ENCODE data around the gene ELMO1.

Gene ELMO1

GRCh38 chr7:37248396-37248861, 200.2 kb downstream of the ELMO1 start:
- no peak overlapping the region for H3K27ac ChIP-seq
- H3K4me1 ChIP-seq, result no peaks in the 10 kb centered on the region
- H3K9me3 ChIP-seq, result no peaks in the 10 kb centered on the region

GRCh38 chr7:37247861-37248260, 200.8 kb downstream of the ELMO1 start:
- Histone ChIP-seq H3K27ac (no peak overlapping the region), H3K4me1 (no peaks in the 10 kb centered on the region), H3K27me3 (no peaks in the 10 kb centered on the region), H3K9me3 (no peaks in the 10 kb centered on the region), H3K36me3 (no peaks in the 10 kb centered on the region), H3K4me3 (no peak overlapping the region)
- intact Hi-C loops (cut with DNase I; ENCODE audit: low total_unique reads), result no loop called here
- TF ChIP-seq CTCF (IDR thresholded peaks at IDR 0.05), result no peak
- DNase-seq, result no peak

More at GRCh38 chr7:37248396-37248861, 200.2 kb downstream of the ELMO1 start:
- DNase-seq, result no peak
- TF ChIP-seq CTCF (IDR thresholded peaks at IDR 0.05), result no peak
- intact Hi-C loops (cut with DNase I; ENCODE audit: low total_unique reads), result no loop called here
- Histone ChIP-seq H3K4me3 (no peak overlapping the region), H3K36me3 (no peaks in the 10 kb centered on the region), H3K27me3 (no peaks in the 10 kb centered on the region)

DNA sequence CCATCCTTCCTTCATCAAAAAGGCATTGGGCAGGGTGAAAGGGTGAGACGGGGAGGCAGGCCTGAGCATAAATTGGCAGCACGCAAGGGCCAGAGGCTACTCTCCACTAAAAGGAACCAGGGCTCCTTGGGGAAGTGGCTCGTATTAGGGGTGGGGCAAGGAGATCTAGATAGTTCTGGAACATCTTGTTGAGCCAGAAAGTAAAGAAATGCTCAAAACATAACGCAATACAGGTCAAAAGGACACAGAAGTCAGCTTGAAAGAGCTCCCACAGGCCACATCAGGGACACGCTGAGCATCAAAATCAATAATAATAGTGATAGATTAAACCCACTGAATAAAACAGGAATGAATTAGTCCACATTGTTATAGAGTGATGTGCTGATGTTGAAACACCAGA, 203.1 kb downstream of the ELMO1 start:
- no peak overlapping the region for H3K27ac ChIP-seq

DNA sequence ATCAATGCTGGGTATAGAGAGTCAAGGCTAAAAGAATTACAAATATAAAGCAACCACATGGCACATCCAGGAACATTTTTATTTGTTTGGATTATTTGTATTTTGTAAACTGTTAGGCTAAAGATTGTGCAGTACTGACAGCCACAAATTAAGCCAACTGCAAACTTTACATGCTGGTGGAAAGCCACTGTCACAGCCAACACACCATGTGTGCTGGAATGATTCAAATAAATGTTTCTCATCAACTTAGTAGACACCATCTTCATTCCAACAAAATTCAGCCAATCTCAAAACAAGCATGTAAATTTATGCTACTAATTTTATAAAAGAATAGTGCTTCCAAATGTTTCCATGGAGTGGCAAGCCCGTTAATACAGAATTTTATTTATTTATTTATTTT, 211.8 kb downstream of the ELMO1 start:
- Histone ChIP-seq H3K36me3 (no peaks in the 10 kb centered on the region), H3K27ac (no peak overlapping the region), H3K9me3 (no peaks in the 10 kb centered on the region), H3K4me3 (no peak overlapping the region), H3K27me3 (no peaks in the 10 kb centered on the region), H3K4me1 (no peaks in the 10 kb centered on the region)
- no peak for TF ChIP-seq CTCF (IDR thresholded peaks at IDR 0.05)
- intact Hi-C loops (cut with DNase I; ENCODE audit: low total_unique reads), result loop anchor here (10.0 kb wide), 1 partner anchor 248 kb away; no protein-coding TSS in a partner anchor
- no peak for DNase-seq

More for the DNA sequence above, 203.1 kb downstream of the ELMO1 start:
- no peaks in the 10 kb centered on the region for H3K4me1 ChIP-seq
- no peaks in the 10 kb centered on the region for H3K27me3 ChIP-seq
- intact Hi-C loops (cut with DNase I; ENCODE audit: low total_unique reads), result no loop called here
- DNase-seq, result peak in 1 of 2 donors; percentile 37
- TF ChIP-seq CTCF (IDR thresholded peaks at IDR 0.05), result no peak
- no peaks in the 10 kb centered on the region for H3K36me3 ChIP-seq
- no peak overlapping the region for H3K4me3 ChIP-seq
- no peaks in the 10 kb centered on the region for H3K9me3 ChIP-seq

DNA sequence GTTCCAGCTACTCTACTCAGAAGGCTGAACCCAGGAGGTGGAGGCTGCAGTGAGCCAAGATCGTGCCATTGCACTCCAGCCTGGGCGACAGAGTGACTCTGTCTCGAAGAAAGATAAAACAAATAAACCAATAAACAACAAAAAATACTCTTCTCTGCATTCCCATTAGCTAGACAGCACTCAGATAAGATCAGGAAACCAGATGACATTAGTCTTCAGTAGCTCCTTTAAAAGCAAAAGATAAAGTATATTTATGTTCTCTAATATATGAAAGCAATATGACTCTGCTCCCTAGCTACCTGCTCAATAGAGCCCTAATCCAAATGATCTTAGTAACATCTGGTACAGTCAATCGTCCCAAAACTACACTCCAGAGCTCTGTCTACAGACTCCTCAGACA, 212.9 kb downstream of the ELMO1 start:
- no peak for DNase-seq
- intact Hi-C loops (cut with DNase I; ENCODE audit: low total_unique reads), result loop anchor here (10.0 kb wide), 1 partner anchor 249 kb away; no protein-coding TSS in a partner anchor
- no peak overlapping the region for H3K27ac ChIP-seq

More for the DNA sequence above, 212.9 kb downstream of the ELMO1 start:
- no peaks in the 10 kb centered on the region for H3K36me3 ChIP-seq
- H3K27me3 ChIP-seq, result no peaks in the 10 kb centered on the region
- no peaks in the 10 kb centered on the region for H3K9me3 ChIP-seq
- peaks cover 0 to 3% (median 0%) of the 10 kb centered on the region in 4 donors for H3K4me1 ChIP-seq
- no peak for TF ChIP-seq CTCF (IDR thresholded peaks at IDR 0.05)
- H3K4me3 ChIP-seq, result no peak overlapping the region

All from tibial artery (tissue), 4 donors.